T-helper 1 cell treated with Interleukin-12 subunit alpha and Interleukin-12 subunit beta and Interleukin-4 antibody, amounts not matched to agents 30 ng/mL and 1 ng/mL, for 36 hours (primary cell): ENCODE results near the gene CYP4F12. TPM values are rescaled to one million over a fixed set of nuclear protein-coding genes. Genes with fewer than 3 reads are reported as not detected.

ENCODE experiments used
- intact Hi-C: fragments of 100-400 bp; cut with micrococcal nuclease; formaldehyde crosslinking; loops from one replicate; pipeline ENCODE4 v1.15.1; 2024
- total RNA-seq: library from RNA; stranded (reverse); gene quantifications from 2 replicates; pipeline ENCODE4 v1.2.3, GENCODE V29; 2022

CYP4F12 gene
- not detected in 2 replicates for total RNA-seq

GRCh38 chr19:15672580-15673175 lies at the start of gene CYP4F12:
CYP4F12 (plus strand) TSS chr19:15673087; CDS start chr19:15673530, 443 bp downstream.
- intact Hi-C loops = no loop called here

- intact Hi-C loops = loop anchor here (10.0 kb wide), 1 partner anchor 761 kb away; no protein-coding TSS in a partner anchor
These were observed 49.1 kb upstream of the CYP4F12 start for GRCh38 chr19:15623711-15624318.

- intact Hi-C loops = loop anchor here (1.0 to 10.0 kb wide), 5 partner anchors 209 to 756 kb away; partner anchors contain the start of gene RAB8A
These were observed 44.5 kb upstream of the CYP4F12 start for GRCh38 chr19:15628236-15629002.

- intact Hi-C loops = loop anchor here (1.0 to 10.0 kb wide), 5 partner anchors 208 to 756 kb away; partner anchors contain the start of gene RAB8A
These were observed 43.6 kb upstream of the CYP4F12 start for GRCh38 chr19:15629003-15629880.

- intact Hi-C loops = no loop called here
These were observed 41.1 kb upstream of the CYP4F12 start for GRCh38 chr19:15631817-15632216.

- intact Hi-C loops = no loop called here
These were observed 39.6 kb upstream of the CYP4F12 start for GRCh38 chr19:15633082-15633835.

- intact Hi-C loops = no loop called here
These were observed 38.8 kb upstream of the CYP4F12 start for GRCh38 chr19:15634105-15634504.

- intact Hi-C loops = no loop called here
These were observed 37.7 kb upstream of the CYP4F12 start for GRCh38 chr19:15635016-15635805.

- intact Hi-C loops = no loop called here
These were observed 36.9 kb upstream of the CYP4F12 start for GRCh38 chr19:15636026-15636425.

GRCh38 chr19:15639596-15639995 lies 33.3 kb upstream of the CYP4F12 start:
- intact Hi-C loops = no loop called here

- intact Hi-C loops = no loop called here
These were observed 32.5 kb upstream of the CYP4F12 start, which contains the start of gene CYP4F3 for GRCh38 chr19:15640294-15640903. CYP4F3 (plus strand) TSS chr19:15640897; CDS start chr19:15641416, 519 bp downstream.

GRCh38 chr19:15640904-15641597 lies 31.8 kb upstream of the CYP4F12 start:
- intact Hi-C loops = no loop called here

GRCh38 chr19:15641901-15642491 lies 30.9 kb upstream of the CYP4F12 start:
- intact Hi-C loops = no loop called here

GRCh38 chr19:15642807-15643206 lies 30.1 kb upstream of the CYP4F12 start:
- intact Hi-C loops = no loop called here

GRCh38 chr19:15643387-15643786 lies 29.5 kb upstream of the CYP4F12 start:
- intact Hi-C loops = no loop called here

GRCh38 chr19:15644066-15644741 lies 28.7 kb upstream of the CYP4F12 start:
- intact Hi-C loops = no loop called here

GRCh38 chr19:15644816-15645215 lies 28.1 kb upstream of the CYP4F12 start:
- intact Hi-C loops = no loop called here

GRCh38 chr19:15649526-15649925 lies 23.4 kb upstream of the CYP4F12 start:
- intact Hi-C loops = no loop called here
